Upper lobe of left lung (tissue), 6 donors: ENCODE measurements around the gene KRTAP5-3. TPM values are rescaled to one million over a fixed set of nuclear protein-coding genes. Genes with fewer than 3 reads are reported as not detected.

Experiments
- ATAC-seq, 2 donors: fragments of 200-7000 bp; cut with Tn5 transposase; one replicate each; pipeline ENCODE4 v1.9.1; 2022; ENCODE audit warnings: mild to moderate bottlenecking in 2 of 2, moderate library complexity in 2 of 2; ENCODE audit not compliant: low FRiP score in 2 of 2
- DNase-seq, 2 donors: peaks; one replicate each; pipeline ENCODE4 v3.0.0-alpha.2; 2019 to 2020
- H3K27ac ChIP-seq, 4 donors: fragments of 200-600 bp; sonication (generic); one replicate each; pipeline ENCODE4 v1.5.1; 2016 to 2019
- H3K27me3 ChIP-seq, 4 donors: fragments of 200-600 bp; sonication (generic); one replicate each; pipeline ENCODE4 v1.5.1; 2017 to 2019
- H3K36me3 ChIP-seq, 4 donors: fragments of 200-600 bp; sonication (generic); one replicate each; pipeline ENCODE4 v1.5.1; 2016 to 2019
- H3K4me1 ChIP-seq, 4 donors: fragments of 200-600 bp; sonication (generic); one replicate each; pipeline ENCODE4 v1.5.1; 2018 to 2019
- H3K4me3 ChIP-seq, 4 donors: fragments of 200-600 bp; sonication (generic); one replicate each; pipeline ENCODE4 v1.5.1; 2017 to 2019; ENCODE audit warnings: mild to moderate bottlenecking in 2 of 4, moderate library complexity in 1 of 4
- H3K9me3 ChIP-seq, 4 donors: fragments of 200-600 bp; sonication (generic); one replicate each; pipeline ENCODE4 v1.5.1; 2018 to 2019
- CTCF ChIP-seq, 6 experiments: fragments of 450-650 bp in 4 of 6; fragments of 200-600 bp in 2 of 6; sonication (generic) in 2 of 6; IDR thresholded peaks; one replicate each; pipeline ENCODE4 v1.5.1; 2016 to 2019; ENCODE audit warnings: antibody characterized with exemption in 6 of 6
- EP300 ChIP-seq, 4 donors: sonication (generic); formaldehyde crosslinking; IDR thresholded peaks; one replicate each; pipeline ENCODE4 v1.5.1; 2017; ENCODE audit warnings: antibody characterized with exemption in 4 of 4, control low read depth in 2 of 4
- POLR2A ChIP-seq, 4 donors: fragments of 450-650 bp; IDR thresholded peaks; one replicate each; pipeline ENCODE4 v1.5.1; 2016 to 2017; ENCODE audit warnings: antibody characterized with exemption in 4 of 4, mild to moderate bottlenecking in 2 of 4
- POLR2AphosphoS5 ChIP-seq, 2 donors: sonication (generic); formaldehyde crosslinking; IDR thresholded peaks; one replicate each; pipeline ENCODE4 v1.5.1; 2017; ENCODE audit warnings: antibody characterized with exemption in 2 of 2
- whole genome bisulfite sequencing, 2 donors: methylation state at CpG; one replicate each; pipeline ENCODE4 v1.1.5; 2017 to 2018; 5-methylcytosine and 5-hydroxymethylcytosine counted together
- total RNA-seq, 6 donors: library from RNA; depleted of rRNA in 4 of 6; stranded (reverse); fragments of >200 nt in 4 of 6; gene quantifications; one replicate each; pipeline versions ENCODE4 v1.1.0 to v1.2.1, GENCODE V29; 2016 to 2021
- donor health status: DM: no; HTN: no; CAD: no; lungs with moderate emphysema.
- donor health status: DM: no; HTN: yes; CAD: no; lungs with severe emphysema.

Gene KRTAP5-3
- total RNA-seq, 6 donors from 2014 or later, result not detected

- Histone ChIP-seq H3K36me3 (no peaks in the 10 kb centered on the region), H3K27ac (no peak overlapping the region), H3K4me3 (no peak overlapping the region), H3K9me3 (no peaks in the 10 kb centered on the region), H3K27me3 (no peaks in the 10 kb centered on the region), H3K4me1 (peaks cover 3 to 15% (median 13%) of the 10 kb centered on the region in 4 donors)
- ATAC-seq (no peak), DNase-seq (peak in 1 of 2 donors; percentile 52)
- WGBS, 2 donors, result 93 to 95% methylated on average over 7 to 20 of the region's 20 CpGs
- no peak for TF ChIP-seq CTCF (IDR thresholded peaks at IDR 0.05)
- no peak for TF ChIP-seq POLR2AphosphoS5 (IDR thresholded peaks at IDR 0.05)
- no peak for TF ChIP-seq EP300 (IDR thresholded peaks at IDR 0.05)
- TF ChIP-seq POLR2A (IDR thresholded peaks at IDR 0.05), result no peak
Measured at GRCh38 chr11:1643146-1643690, 35.0 kb upstream of the KRTAP5-3 start.

DNA sequence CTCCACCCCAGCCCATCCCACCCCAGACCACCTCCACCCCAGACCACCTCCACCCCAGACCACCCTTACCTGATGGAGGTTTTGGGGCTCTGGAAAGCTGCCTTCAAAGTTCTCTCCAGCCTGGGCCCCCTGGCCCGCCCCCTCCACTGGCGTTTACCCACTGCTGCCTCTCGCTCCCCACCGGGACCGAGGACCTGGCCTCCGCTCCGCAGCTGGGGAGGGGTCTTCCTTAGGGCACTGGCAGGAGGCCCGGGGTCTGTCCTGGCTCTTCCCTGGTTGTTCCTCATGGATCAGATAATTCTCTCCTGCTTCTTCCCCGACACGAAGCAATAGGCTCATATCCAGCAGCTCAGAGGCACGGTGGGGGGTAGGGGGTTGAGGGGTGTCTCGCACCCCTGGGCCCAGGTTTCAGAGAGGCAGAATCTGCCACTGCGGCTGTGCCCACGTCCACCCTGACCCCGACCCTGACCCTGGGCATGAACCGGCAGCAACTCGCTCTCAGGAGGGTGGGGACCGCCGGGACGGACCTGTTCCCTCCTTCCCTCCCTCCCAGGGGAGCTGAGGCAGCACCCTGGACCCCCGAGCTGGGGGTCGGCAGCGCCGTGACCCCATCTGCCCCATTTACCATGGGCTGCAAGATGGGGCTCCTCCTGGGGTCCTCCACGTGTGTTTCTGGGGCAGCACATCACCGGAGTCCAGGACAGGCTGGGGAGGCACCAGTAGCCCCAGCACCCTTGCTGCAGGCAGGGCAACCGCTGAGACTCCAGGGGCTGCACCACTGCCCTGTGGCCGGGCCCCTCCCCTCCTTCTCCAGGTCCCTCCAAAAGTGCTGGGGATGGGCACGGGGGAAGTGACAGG, 34.3 kb upstream of the KRTAP5-3 start:
- H3K4me3 ChIP-seq, result no peak overlapping the region
- no peaks in the 10 kb centered on the region for H3K27me3 ChIP-seq
- DNase-seq, result peak in 1 of 2 donors; percentile 72
- peaks cover 3 to 15% (median 13%) of the 10 kb centered on the region in 4 donors for H3K4me1 ChIP-seq
- no peaks in the 10 kb centered on the region for H3K36me3 ChIP-seq
- ATAC-seq, result no peak
- no peak for TF ChIP-seq POLR2A (IDR thresholded peaks at IDR 0.05)
- no peak for TF ChIP-seq POLR2AphosphoS5 (IDR thresholded peaks at IDR 0.05)
- no peak for TF ChIP-seq CTCF (IDR thresholded peaks at IDR 0.05)
- TF ChIP-seq EP300 (IDR thresholded peaks at IDR 0.05), result no peak
- H3K27ac ChIP-seq, result no peak overlapping the region
- WGBS, 2 donors, result 82 to 87% methylated on average over 15 to 23 of the region's 29 CpGs
- H3K9me3 ChIP-seq, result no peaks in the 10 kb centered on the region

GRCh38 chr11:1641096-1641495, 32.8 kb upstream of the KRTAP5-3 start:
- Histone ChIP-seq H3K9me3 (no peaks in the 10 kb centered on the region), H3K27me3 (no peaks in the 10 kb centered on the region), H3K4me1 (peaks cover 3 to 15% (median 13%) of the 10 kb centered on the region in 4 donors), H3K27ac (no peak overlapping the region), H3K4me3 (no peak overlapping the region), H3K36me3 (no peaks in the 10 kb centered on the region)
- 86 to 90% methylated on average over 11 to 15 of the region's 15 CpGs for WGBS, 2 donors
- no peak for ATAC-seq
- peak in 1 of 2 donors; percentile 66 for DNase-seq
- no peak for TF ChIP-seq POLR2AphosphoS5 (IDR thresholded peaks at IDR 0.05)
- TF ChIP-seq CTCF (IDR thresholded peaks at IDR 0.05), result no peak
- TF ChIP-seq EP300 (IDR thresholded peaks at IDR 0.05), result no peak
- no peak for TF ChIP-seq POLR2A (IDR thresholded peaks at IDR 0.05)

DNA sequence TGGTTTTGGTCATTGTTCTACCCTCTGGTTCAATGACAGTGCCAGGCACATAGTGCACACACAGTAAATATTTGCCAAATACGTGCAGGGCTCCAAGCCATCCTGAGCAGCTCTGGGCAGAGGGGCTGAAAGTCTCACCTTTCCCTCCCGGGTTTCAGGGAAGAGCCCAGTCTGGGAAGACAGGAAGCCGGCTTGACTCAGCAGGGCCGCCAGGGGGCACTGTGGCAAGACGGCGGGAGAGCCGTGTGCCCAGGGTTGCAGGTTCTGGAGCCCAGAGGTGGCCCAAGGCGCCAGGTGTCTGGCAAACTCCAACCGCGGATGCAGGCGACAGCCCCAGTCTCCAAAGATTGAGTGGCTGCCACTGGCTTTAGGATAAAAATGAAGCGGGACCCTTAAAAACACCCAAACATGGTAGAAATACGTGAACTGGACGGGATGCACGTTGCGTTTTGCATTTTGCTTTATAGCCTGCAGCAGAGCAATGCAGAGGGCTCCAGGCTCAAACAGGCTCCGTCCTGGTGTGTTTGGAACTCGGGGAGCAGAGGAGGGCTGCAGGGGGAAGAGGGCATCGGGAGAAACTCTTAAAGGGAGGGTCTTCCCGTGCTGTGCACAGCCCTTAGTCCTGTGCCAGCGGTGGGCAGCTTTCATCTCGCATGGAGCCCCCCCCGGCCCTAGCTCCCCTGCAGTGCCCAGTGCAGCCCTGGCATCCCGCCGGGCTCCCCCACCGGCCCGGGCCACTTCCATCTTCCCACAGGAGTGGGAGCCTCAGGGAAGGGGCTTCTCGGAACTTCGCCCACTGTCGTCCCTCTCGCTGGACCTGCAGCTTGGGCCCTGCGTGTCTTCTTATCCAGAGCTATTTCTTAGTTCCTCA, 32.0 kb upstream of the KRTAP5-3 start:
- WGBS, 2 donors, result 60 to 62% methylated on average over 28 to 30 of the region's 32 CpGs
- H3K4me1 ChIP-seq, result peaks cover 3 to 15% (median 13%) of the 10 kb centered on the region in 4 donors
- no peaks in the 10 kb centered on the region for H3K9me3 ChIP-seq
- H3K4me3 ChIP-seq, result no peak overlapping the region
- no peak overlapping the region for H3K27ac ChIP-seq
- H3K27me3 ChIP-seq, result no peaks in the 10 kb centered on the region
- ATAC-seq, result peak in 1 of 2 donors; percentile 65
- no peaks in the 10 kb centered on the region for H3K36me3 ChIP-seq
- TF ChIP-seq CTCF (IDR thresholded peaks at IDR 0.05), result peak; percentile 51 to 76 (median 62)
- TF ChIP-seq POLR2A (IDR thresholded peaks at IDR 0.05), result no peak
- peak in 1 of 2 donors; percentile 83 for DNase-seq
